Coronary artery (tissue), 2 donors: ENCODE results near the gene DMXL1.
"Not testable (repeated sequence)": the region's sequence is repeated elsewhere in the genome, so short reads cannot be mapped to it uniquely, and the experiment has no call there.

Experiments used
- DNase-seq: peaks from one replicate; pipeline ENCODE4 v3.0.0-alpha.2; 2017; ENCODE audit warnings: low spot score
- H3K27ac ChIP-seq, 2 donors: fragments of 200-600 bp; sonication (generic); one replicate each; pipeline ENCODE4 v1.5.1; 2016 to 2019
- H3K4me3 ChIP-seq: fragments of 200-600 bp; sonication (generic); 2 replicates; pipeline ENCODE4 v1.5.1; 2016; ENCODE audit warnings: mild to moderate bottlenecking, moderate library complexity
- TF ChIP-seq, protein P1 (sequence below): fragments of 200-600 bp; sonication (generic); IDR thresholded peaks from one replicate; pipeline ENCODE4 v1.5.1; 2019; ENCODE audit warnings: antibody characterized with exemption

Gene DMXL1

DNA sequence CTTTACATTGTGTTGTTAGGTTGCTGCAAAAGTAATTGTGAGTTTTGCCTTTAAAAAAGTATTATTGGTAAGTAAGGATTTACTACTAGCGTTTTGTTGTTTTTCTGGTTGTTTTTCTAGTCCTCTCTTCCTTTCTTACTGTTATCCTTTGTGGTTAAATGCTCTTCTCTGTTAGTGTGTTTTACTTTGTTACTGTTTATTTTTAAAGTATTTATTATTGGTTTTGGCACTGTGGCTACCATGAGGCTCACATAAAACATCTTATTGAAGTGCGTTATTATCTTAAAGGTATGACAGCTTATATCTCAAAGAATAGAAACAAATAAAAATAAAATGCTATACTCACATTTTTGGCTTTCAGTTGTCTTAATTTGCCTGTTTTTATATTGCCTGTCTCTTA is 17.6 kb downstream of the DMXL1 start:
- TF ChIP-seq, protein P1, sequence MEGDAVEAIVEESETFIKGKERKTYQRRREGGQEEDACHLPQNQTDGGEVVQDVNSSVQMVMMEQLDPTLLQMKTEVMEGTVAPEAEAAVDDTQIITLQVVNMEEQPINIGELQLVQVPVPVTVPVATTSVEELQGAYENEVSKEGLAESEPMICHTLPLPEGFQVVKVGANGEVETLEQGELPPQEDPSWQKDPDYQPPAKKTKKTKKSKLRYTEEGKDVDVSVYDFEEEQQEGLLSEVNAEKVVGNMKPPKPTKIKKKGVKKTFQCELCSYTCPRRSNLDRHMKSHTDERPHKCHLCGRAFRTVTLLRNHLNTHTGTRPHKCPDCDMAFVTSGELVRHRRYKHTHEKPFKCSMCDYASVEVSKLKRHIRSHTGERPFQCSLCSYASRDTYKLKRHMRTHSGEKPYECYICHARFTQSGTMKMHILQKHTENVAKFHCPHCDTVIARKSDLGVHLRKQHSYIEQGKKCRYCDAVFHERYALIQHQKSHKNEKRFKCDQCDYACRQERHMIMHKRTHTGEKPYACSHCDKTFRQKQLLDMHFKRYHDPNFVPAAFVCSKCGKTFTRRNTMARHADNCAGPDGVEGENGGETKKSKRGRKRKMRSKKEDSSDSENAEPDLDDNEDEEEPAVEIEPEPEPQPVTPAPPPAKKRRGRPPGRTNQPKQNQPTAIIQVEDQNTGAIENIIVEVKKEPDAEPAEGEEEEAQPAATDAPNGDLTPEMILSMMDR: no peak
- Histone ChIP-seq H3K4me3 (no peak overlapping the region), H3K27ac (no peak overlapping the region)
- DNase-seq: no peak

DNA sequence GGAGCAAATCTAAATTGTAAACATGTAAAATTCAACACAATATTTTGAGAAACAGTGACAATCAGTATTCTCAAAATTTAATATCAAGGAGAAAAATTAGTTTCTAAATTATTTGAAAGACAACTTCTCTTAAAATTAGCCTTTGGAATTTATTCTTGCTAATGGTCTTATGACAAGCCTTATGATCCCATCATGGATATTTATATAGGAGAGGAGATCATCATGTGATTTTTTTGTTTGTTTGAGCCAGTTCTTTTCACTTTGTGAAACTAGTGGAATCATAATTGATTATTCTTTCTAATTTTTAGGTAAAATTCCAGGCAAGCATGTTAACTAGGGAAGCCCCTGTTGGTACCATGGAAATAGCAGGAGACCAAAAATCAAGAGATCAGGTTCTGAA is 24.7 kb downstream of the DMXL1 start:
- DNase-seq: no peak
- TF ChIP-seq, protein P1: no peak

DNA sequence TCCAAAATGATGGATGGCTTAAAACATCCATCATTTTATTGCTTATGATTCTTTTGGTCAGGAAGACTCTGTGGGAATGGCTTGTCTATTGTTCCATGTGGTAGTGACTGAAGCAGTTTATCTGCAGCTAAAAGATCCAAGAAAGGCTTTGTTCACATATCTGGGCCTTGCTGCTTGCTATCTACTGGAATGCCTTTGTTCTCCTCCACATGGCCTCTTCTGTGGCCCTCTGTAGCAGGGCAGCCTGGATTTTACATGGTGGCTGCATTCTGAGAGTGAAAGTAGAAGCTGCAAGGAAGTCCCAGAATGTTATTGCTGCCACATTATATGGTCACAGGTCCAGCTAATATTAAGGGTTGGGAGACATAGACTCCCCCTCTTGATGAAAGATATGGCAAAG is 35.1 kb downstream of the DMXL1 start:
- Histone ChIP-seq H3K27ac (no peak overlapping the region), H3K4me3 (no peak overlapping the region)
- no peak for DNase-seq
- TF ChIP-seq, protein P1: no peak

More for the DNA sequence above, 24.7 kb downstream of the DMXL1 start:
- Histone ChIP-seq H3K4me3 (no peak overlapping the region), H3K27ac (no peak overlapping the region)

DNA sequence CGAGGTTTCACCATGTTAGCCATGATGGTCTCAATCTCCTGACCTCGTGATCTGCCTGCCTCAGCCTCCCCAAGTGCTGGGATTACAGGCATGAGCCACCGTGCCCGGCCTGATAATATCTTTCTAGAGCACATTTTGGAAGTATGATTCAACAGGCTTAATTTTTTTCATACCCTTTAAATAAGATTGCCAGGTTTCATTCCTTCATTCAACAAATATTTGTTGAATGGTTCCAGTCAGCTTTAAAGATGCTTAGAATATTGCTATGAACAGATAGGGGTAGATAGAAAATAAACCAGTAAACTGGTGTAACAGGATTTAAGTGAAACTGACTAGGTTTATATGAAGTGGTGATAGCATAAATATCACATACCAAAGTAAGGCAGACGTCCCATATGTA is 41.3 kb downstream of the DMXL1 start:
- Histone ChIP-seq H3K4me3 (no peak overlapping the region), H3K27ac (no peak overlapping the region)
- DNase-seq: no peak
- TF ChIP-seq, protein P1: no peak

DNA sequence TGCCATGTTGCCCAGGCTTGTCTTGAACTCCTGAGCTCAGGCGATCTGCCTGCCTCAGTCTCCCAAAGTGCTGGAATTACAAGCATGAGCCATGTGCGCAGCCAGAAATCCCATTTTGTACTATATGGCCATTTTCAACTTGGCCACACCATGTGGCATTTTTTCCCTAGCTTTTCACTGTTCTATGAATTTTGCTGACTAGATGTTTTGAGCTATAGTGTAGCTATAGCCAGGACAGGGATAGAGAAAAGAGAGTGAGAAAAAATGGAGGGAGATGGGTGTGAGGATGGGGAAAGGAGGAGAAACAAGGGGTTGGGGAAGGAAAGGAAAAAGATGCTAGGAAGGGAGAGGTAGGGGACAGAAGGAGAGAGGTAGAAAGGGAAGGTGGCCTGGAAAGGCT is 46.4 kb downstream of the DMXL1 start:
- TF ChIP-seq, protein P1: no peak
- DNase-seq: no peak
- no peak overlapping the region for H3K4me3 ChIP-seq
- no peak overlapping the region for H3K27ac ChIP-seq

DNA sequence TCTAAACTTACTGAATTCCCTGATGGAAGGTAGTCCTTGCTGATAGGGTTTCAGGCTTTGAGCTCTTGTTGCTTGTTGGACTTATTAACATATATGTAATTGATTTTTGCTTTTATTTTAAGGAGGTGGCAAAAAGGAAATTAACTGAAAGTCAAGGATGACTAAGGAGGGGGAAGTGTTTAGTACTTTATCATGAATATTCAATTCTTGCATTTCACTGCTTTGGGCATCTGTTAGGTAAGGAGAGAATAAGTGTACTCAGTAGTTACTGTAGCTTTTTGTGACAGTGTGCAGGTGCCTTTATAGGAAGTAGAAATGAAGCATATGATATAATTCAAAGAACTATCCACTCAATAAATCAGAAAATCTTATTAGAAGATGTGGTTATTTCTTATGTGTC is 47.1 kb downstream of the DMXL1 start:
- TF ChIP-seq, protein P1: no peak
- no peak for DNase-seq
- no peak overlapping the region for H3K27ac ChIP-seq
- H3K4me3 ChIP-seq: no peak overlapping the region

DNA sequence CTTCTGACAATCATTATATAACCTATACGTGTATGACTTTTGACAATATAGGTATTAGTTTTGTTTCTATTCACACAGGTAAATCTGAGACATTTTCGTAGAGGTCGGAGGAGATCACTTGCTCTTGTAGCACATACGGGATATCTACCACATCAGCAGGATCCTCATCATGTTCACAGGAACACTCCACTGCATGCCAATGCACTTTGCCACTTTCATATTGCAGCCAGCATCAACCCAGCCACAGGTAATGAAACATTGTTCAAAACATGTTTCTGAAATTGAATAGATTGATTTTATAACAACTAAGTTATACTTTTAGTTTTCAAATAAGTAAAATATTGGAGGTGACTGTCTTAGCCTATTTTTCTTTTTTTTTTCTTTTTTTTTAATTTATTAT is 50.0 kb downstream of the DMXL1 start:
- TF ChIP-seq, protein P1: no peak
- no peak overlapping the region for H3K4me3 ChIP-seq
- no peak overlapping the region for H3K27ac ChIP-seq
- DNase-seq: no peak

DNA sequence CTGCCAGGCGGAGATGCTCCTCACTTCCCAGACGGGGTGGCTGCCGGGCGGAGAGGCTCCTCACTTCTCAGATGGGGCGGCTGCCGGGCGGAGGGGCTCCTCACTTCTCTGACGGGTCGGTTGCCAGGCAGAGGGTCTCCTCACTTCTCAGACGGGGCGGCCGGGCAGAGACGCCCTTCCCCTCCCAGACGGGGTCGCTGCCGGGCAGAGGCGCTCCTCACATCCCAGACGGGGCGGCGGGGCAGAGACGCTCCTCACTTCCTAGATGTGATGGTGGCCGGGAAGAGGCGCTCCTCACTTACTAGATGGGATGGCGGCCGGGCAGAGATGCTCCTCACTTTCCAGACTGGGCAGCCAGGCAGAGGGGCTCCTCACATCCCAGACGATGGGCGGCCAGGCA is 51.6 kb downstream of the DMXL1 start:
- not testable (repeated sequence) for H3K27ac ChIP-seq, DNase-seq, H3K4me3 ChIP-seq
